Activated T-cell treated with anti-CD3 and anti-CD28 coated beads for 4 hours (primary cell): Measurements from ENCODE around the gene CHI3L1.

Experiments used
- DNase-seq: peaks from one replicate; pipeline ENCODE4 v3.0.0-alpha.2; 2020

CHI3L1 gene

GRCh38 chr1:203129501-203130231 is 56.8 kb downstream of the CHI3L1 start:
- DNase-seq = no peak
